Embryonic facial prominence (tissue), 1 donor: ENCODE results near the gene C1orf94.

Experiments
- DNase-seq: peaks from one replicate; pipeline ENCODE4 v3.0.0-alpha.2; 2016; ENCODE audit errors: extremely low spot score

C1orf94 gene

DNA sequence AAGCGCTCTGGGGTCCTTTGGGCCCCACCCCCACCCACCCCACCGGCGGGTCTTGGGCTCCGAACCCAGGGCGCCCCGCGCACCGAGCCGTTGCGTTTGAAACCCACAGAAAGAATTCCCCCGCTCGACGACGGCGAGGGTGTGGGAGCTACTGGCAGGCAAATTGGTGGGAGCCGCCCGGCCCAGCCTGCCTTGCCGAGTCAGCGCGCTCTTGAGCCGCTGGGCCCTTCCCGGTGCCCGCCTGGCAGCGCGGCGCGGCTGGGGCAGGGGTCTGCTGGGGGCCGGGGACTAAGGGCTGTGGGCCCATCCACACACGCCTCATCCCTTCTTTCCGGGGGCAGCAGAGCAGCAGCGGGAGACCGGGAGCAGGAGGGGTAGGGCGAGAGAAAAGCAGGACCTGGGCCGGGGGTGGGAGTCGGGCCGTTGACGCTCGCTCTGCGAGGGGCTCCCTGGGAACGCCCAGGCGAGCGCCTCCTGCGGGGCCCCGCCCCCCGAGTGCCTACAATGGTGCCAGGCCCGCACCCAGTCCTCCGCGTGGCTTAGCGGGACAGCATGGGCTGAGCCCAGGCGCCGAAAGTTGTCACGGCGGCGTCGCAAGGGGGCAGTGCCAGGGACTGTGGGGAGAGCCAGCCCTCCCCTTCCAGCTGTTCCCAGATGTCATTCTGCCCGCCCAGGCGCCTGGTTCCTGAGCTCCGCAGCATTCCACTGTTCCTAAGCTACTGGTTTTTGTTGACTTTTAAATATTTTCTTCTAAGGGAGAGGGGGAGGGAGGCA is at the start of gene C1orf94:
Gene C1orf94, plus strand, starts transcription at position 78 of the 774 bp plus-strand sequence. CDS start 883 bp downstream, outside the sequence.
- no peak for DNase-seq

DNA sequence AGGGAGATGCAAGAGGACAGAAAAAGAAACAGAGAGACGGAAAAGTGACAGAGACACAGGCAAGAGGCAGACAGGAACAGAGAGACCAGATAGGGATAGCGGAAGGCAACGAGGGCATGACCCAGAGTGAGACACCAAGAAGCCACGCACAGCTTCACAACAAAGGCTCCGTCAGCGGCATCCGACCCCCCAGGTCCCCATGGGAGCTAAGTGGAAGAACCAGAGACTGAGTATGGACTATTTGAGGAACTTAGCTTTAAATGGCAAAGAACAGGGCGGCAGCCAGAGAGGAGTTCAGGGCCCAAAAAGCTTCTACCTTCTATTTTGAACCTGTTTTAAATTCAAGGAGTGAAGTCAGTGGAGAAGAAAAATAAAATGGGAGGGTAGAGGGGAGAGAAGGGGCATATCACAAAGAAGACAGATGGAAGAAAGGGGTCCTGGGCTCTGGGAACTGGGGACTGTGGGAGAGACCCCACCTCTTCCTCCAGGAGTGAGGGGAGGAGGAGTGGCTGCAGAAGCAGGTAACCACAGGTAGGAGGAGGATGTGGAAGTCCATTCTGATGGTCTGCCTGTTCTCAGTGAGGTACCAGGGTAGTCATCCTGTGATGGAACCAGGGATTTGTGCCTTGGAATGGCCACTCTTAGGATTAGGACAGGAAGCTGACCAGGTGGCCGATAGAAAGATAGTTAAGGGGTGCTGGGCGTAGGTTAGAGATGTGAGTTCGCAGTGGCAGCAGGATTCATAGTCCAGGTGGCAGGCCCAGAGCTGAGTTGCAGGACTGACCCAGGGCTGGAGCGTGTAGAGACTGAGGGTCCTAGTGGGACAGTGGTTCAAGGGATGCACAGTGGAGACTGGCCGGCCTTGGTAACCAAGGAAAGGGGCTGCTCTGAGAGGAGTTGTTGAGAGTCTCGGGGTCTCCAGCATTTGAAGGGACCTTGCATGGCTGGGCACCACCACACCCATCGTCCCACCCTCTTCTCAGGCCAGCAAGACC is 49.4 kb upstream of the C1orf94 start:
- DNase-seq, result no peak

GRCh38 chr1:34128186-34128889 is 48.4 kb upstream of the C1orf94 start:
- DNase-seq, result no peak

DNA sequence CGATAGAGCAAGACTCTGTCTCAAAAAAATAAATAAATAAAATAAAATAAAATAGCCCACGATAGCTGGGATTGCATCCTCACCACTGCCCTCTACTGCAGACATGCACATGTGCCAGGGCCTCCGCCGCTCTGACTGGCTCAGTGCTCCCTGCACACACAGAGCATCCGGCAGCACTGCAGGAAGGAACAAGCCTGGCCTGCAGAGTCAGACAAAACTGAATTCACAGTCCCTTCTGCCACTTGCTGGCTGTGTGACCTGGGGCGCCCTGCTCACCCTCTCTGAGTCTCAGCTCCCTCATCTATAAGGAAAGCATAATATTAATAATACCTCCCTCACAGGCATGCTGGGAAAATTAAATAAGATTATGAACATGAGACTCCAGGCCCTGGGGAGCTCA is 47.1 kb upstream of the C1orf94 start:
- no peak for DNase-seq

DNA sequence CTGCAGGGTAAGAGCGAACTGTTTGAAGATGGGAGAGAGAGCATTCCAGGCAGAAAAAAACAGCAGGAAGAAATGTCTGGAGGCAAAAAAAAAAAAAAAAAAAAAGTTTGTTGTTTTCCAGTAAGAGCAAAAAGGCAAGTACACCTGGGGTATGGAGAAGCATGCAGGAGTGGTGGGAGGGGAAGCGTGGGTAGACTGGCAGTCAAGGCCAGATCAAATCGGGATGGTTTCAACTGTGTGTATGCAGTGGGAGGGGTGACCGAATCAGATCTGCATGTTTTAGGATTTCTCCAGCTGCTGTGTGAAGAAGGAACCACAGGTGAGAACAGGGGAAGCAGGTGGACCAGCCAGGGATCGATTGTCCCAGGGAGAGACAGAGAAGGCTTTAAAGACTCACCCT is 46.4 kb upstream of the C1orf94 start:
- DNase-seq, result no peak

GRCh38 chr1:34131396-34132160 is 45.1 kb upstream of the C1orf94 start:
- DNase-seq, result no peak

GRCh38 chr1:34132161-34132420 is 44.6 kb upstream of the C1orf94 start:
- no peak for DNase-seq

DNA sequence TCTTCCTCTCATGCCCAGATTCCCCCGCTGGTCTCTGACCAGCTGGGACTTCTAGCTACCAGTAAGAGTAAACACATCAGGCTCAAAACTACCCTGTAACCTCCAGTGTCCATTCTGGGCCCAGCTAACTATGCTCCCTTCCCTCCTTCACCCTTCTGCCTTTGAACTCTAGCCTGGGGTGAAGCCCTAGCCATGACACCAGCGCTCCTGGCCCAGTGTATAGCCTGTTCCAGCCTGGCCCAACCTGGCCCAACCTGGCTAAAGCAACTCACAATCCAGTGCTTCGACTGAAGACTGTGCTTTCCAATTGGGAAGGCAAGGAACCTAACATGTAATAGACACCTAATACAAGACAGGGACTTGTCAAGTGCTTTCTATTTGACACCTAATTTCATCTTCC is 39.3 kb upstream of the C1orf94 start:
- no peak for DNase-seq

DNA sequence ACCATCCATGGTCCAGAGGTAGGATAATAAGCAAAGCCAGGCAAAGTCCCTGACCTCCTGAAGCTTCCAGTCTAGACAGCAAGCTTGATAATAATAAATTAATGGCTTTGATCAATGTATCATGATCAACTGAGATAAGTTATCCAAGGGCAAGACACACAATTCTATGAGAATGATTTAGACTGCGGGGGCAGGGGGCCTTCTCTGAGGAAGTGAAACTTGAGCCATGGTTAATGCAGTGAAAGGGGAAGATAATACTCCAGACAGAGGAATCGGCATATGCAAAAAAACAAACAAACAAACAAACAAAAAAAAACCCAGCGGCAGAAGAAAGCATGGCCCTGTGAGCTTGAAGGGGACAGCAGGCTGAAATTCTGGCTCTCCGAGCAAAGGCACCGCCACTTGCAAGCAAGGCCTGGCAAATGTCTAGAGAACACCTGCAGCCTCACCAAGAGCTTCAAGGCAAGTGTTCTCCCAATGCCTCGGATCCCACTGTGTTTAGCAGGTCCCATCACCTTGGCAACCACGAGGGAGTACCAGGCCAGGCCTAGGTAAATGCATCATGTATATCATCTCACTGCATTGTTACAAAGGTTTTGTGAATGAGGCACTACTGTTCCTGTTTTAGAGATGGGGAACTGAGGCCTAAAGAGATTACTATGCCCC is 36.6 kb upstream of the C1orf94 start:
- no peak for DNase-seq

GRCh38 chr1:34143975-34144374 is 32.7 kb upstream of the C1orf94 start:
- DNase-seq, result no peak

DNA sequence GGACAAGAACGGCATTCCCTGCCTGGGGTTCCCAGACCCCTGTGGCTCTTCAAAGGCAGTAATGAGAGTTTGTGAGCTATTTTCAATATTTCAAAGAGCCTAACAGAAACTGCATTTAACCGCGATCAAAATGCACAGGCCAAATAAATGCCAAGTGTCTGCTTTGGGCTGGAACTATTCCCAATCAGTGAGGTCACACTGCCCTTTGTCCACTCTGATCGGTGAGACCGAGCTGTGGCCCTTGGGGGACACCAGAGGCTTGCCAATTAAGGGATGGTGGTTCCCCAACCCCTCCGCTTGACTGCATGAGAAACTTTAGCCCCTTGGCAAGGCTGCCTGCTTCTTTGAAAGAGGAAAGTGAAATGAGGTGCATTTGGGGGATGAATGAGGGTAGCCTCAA is 31.9 kb upstream of the C1orf94 start:
- DNase-seq, result no peak

- DNase-seq, result no peak
Measured at GRCh38 chr1:34147301-34147700, 29.4 kb upstream of the C1orf94 start.

DNA sequence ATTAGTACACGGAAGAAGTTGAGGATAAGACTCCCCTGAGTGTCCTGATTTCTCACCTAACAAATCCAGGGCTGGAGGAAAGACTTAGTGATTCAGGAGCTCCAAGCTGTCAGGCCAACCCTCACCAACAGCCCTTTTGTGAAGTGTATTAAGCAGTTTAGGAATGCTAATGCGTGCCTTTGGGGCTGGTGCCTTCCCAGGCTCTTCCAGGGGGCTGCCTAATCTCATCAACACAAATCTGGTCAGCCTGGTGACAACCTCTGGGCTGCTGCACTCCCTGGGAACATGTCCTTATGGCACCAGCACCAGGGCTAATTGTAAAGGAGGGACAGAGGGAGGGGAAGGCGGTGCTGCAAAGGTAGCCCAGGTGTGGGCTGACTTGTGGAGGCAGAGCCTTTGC is 27.2 kb upstream of the C1orf94 start:
- no peak for DNase-seq

DNA sequence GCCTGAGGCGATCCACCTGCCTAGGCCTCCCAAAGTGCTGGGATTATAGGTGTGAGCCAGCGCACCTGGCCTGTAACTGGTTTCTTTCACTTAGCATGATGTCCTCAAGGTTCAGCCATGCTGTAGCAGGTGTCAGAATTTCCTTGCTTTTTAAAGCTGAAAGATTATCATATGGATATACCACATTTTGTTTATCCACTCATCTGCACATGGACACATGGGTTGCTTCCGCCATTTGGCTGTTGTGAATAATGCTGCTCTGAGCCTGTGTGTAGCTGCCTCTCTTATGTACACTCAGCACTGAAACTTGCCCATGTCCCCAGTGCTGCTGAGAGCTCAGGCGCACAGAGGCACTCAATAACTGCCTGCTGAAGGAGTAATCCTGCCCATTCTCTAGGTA is 23.5 kb upstream of the C1orf94 start:
- no peak for DNase-seq

- DNase-seq, result no peak
Measured at GRCh38 chr1:34155860-34156259, 20.8 kb upstream of the C1orf94 start.

DNA sequence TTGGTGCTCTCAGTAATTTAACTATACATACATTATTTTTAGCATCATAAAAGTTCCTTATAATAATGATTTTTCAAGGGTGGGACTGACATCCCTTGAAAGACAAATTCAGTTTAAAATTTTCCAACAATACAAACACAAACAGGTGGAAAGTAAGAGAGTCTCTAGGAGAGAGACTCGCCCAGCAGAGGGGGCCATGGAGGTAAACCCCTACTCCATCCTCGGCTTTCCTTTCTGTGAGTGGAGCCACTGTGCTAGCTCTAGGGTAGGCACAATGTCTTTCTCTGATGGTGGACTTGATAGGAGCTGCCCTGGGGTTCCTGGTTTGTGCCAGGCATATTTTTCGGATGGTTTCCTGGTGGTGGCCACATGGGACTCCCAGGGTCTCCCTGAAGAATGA is 20.0 kb upstream of the C1orf94 start:
- DNase-seq, result no peak

- DNase-seq, result no peak
Measured at GRCh38 chr1:34162852-34163766, 13.6 kb upstream of the C1orf94 start.

- DNase-seq, result no peak
Measured at GRCh38 chr1:34163792-34164731, 12.6 kb upstream of the C1orf94 start.
